GM12864 (cell line): ENCODE results near the gene NCK1.

Source experiments
- DNase-seq: peaks from one replicate; pipeline ENCODE4 v3.0.0-alpha.2; 2011; ENCODE audit warnings: low read depth
- H3K4me3 ChIP-seq: 2 replicates; pipeline ENCODE4 v1.5.1; 2011; ENCODE audit warnings: mild to moderate bottlenecking, low read depth, low read length, control low read depth
- TF ChIP-seq, protein P1 (sequence below): IDR thresholded peaks from 2 replicates; pipeline ENCODE4 v1.5.1; 2011; ENCODE audit warnings: low read depth, mild to moderate bottlenecking, moderate library complexity, low read length, control low read depth, inconsistent platforms; ENCODE audit errors: missing control alignments

The NCK1 gene

DNA sequence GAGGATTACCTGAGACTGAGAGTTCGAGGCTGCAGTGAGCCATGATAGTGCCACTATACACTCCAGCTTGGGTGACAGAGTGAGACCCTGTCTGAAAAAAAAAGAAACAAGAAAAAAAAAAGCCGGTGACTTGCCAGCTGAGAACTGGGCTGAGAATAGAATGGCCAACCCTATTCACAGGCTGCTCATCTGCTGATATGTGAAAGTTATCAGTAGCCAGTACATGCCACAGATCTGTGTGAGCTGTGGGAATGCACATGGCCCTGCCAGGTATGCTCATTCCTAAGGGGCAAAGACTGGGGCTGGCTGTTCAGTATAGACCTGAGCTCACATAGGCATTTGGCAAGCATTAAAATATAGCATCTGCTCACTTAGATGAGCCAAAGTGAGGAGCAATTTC is 126.6 kb downstream of the NCK1 start:
- no peak overlapping the region for H3K4me3 ChIP-seq
- TF ChIP-seq, protein P1, sequence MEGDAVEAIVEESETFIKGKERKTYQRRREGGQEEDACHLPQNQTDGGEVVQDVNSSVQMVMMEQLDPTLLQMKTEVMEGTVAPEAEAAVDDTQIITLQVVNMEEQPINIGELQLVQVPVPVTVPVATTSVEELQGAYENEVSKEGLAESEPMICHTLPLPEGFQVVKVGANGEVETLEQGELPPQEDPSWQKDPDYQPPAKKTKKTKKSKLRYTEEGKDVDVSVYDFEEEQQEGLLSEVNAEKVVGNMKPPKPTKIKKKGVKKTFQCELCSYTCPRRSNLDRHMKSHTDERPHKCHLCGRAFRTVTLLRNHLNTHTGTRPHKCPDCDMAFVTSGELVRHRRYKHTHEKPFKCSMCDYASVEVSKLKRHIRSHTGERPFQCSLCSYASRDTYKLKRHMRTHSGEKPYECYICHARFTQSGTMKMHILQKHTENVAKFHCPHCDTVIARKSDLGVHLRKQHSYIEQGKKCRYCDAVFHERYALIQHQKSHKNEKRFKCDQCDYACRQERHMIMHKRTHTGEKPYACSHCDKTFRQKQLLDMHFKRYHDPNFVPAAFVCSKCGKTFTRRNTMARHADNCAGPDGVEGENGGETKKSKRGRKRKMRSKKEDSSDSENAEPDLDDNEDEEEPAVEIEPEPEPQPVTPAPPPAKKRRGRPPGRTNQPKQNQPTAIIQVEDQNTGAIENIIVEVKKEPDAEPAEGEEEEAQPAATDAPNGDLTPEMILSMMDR, result no peak
- no peak for DNase-seq

DNA sequence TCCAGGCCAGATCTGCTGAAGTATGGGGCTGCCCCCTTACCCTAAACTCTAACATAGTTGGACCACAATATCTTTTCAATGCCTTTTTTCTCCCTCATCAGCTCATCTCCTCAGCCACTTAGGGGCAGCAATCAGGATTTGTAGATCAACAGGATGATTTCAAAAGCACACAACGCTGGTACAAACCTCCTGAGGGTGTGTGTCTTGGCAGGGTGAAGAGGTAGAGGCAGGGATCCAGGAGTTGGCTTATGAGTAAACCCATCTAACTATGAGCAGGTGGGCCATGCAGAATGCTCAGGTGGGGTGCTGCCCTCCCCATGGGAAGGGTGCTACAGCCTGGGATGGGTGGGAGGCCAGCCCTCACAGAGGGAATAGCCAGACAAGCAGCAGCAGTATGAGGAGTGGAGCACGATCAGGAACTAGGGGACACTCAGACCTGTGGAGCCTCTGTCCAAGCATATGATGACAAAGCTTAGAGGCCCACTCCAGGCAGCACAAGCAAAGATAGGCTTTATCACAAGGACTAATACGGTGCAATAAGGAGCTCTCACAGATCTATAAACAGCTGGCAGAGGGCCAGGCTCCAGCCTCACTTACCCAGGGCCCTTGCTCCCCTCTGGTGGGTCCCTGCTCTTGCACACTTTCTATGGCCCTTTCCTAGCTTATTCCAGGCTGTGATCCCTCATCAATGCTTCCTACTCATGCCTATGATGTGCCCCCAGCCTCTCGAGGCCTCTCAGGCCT is 127.9 kb downstream of the NCK1 start:
- DNase-seq, result no peak
- H3K4me3 ChIP-seq, result no peak overlapping the region
- TF ChIP-seq, protein P1, result no peak

DNA sequence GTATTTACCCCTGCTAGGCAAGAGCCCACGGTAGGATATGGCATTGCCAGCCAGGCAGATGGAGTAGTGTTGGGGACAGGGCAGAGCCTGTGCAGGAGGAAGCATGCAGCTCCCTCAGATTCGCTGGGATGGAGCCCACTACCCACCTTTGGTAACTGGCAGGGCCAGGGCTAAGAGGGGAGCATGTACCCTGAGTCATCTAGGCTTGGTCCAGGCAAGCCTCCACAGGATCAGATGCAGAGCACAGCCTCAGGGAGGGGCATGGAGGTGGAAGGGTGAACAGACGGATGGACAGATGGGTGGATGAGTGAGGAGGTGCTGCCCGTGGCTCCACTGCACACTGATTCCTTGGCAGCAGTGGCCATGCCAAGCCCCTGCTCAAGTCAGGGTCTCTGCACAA is 128.8 kb downstream of the NCK1 start:
- no peak overlapping the region for H3K4me3 ChIP-seq
- TF ChIP-seq, protein P1, result no peak
- no peak for DNase-seq

DNA sequence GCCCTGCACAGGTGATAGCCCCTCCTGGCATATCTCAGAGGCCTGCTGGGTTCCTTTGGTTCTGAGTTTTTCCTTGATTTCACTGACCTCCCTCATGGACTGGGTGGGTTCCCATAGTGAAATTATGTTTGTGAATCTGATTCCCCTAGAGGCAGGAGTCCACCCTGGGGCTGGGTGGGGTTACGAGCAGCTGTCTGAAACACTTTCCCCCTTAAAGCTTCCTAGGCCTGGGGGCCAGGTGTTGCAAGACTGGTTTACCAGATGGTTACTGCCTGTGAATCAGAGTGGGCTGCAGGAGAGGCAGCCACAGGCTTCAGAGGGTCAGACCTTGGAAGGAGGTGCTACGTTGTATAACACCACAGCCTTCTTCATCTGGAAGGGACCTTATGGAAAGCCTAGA is 130.1 kb downstream of the NCK1 start:
- H3K4me3 ChIP-seq, result no peak overlapping the region
- TF ChIP-seq, protein P1, result no peak
- DNase-seq, result no peak

DNA sequence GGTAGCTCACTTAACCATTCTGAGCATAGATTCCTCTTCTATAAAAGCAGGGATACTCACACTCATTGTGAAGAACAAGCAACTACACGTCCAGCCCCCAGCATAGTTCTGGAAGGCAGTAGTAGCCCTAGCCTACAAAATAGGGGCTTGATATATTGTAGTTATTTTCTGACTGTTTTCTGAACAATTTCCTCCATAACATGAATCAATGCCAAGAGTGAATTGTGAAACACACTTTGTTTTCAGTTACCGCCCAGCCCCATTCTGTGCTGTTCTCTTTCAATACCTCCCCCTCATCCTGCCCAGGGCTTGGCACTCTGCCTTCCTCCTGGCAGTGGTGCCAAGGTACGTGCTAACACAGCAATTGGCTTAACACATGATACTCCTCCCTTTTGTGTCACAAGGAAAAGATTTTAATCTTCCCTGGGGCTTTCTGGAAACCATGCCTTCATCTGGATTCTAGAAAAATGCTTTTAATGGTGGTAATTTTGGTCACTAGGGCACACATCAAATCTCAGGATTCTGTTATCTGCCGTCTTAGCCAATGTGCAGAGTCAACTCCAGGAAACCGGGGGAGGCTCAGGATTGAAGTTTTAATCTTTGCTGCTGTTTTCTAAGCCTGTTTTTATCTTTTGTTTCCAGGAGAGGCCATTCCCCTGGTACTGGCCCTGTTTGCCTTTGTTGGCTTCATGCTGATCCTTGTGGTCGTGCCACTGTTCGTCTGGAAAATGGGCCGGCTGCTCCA is 132.9 kb downstream of the NCK1 start:
- H3K4me3 ChIP-seq, result no peak overlapping the region
- TF ChIP-seq, protein P1, result no peak
- DNase-seq, result no peak

DNA sequence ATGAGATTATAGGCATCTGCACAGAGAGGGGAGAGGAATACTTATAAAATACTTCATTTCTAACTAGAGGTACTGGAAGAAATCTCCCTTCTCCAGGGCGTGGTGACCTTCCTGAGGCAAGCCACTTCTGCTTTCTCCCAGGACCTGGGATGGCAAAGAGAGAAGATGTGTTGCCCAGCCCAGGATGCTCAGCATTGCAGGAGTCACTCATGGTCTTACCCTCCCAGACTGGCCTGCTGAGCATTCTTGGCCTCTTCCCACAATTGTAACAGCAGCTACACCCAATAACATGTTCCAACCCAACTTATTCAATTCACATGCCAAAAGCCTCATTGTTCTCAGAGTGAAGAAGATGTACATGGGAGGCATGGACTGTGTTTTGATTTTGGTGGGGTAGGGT is 133.6 kb downstream of the NCK1 start:
- no peak overlapping the region for H3K4me3 ChIP-seq
- no peak for DNase-seq
- TF ChIP-seq, protein P1, result no peak
